GM23338 (cell line): ENCODE measurements around the gene AHNAK. TPM values are rescaled to one million over a fixed set of nuclear protein-coding genes. Genes with fewer than 3 reads are reported as not detected.

Experiments
- ATAC-seq: fragments of 200-7000 bp; cut with Tn5 transposase; 3 replicates; pipeline ENCODE4 v1.9.1; 2020
- DNase-seq: peaks from one replicate; pipeline ENCODE4 v3.0.0-alpha.2; 2015; ENCODE audit warnings: low spot score
- H2AFZ ChIP-seq: fragments of 200-600 bp; sonication (generic); 2 replicates; pipeline ENCODE4 v1.8.0; 2016; ENCODE audit warnings: antibody characterized with exemption, mild to moderate bottlenecking, moderate library complexity
- H3F3A ChIP-seq: fragments of 200-600 bp; sonication (generic); replicated peaks from 2 replicates; pipeline ENCODE4 v1.8.0; 2017; ENCODE audit warnings: antibody characterized with exemption, mixed run types, low read depth
- H3K27ac ChIP-seq: fragments of 200-600 bp; sonication (generic); 2 replicates; pipeline ENCODE4 v1.6.1; 2016; ENCODE audit warnings: low read depth
- H3K27me3 ChIP-seq: fragments of 200-600 bp; sonication (generic); 2 replicates; pipeline ENCODE4 v1.8.0; 2016; ENCODE audit warnings: mild to moderate bottlenecking, mixed run types, moderate library complexity; ENCODE audit not compliant: insufficient read depth
- H3K36me3 ChIP-seq: fragments of 200-600 bp; sonication (generic); 2 replicates; pipeline ENCODE4 v1.8.0; 2016; ENCODE audit warnings: mild to moderate bottlenecking; ENCODE audit not compliant: insufficient read depth
- H3K4me1 ChIP-seq: fragments of 200-600 bp; sonication (generic); 2 replicates; pipeline ENCODE4 v1.8.0; 2016; ENCODE audit warnings: mild to moderate bottlenecking, moderate library complexity; ENCODE audit not compliant: insufficient read depth
- H3K4me2 ChIP-seq: fragments of 200-600 bp; sonication (generic); 2 replicates; pipeline ENCODE4 v1.7.1; 2017; ENCODE audit warnings: mixed run types
- H3K4me3 ChIP-seq: fragments of 200-600 bp; sonication (generic); 2 replicates; pipeline ENCODE4 v1.6.1; 2016; ENCODE audit warnings: mixed run types
- H3K79me2 ChIP-seq: fragments of 200-600 bp; sonication (generic); replicated peaks from 2 replicates; pipeline ENCODE4 v1.8.0; 2017; ENCODE audit warnings: mild to moderate bottlenecking; ENCODE audit not compliant: insufficient read depth
- H3K9me2 ChIP-seq: fragments of 200-600 bp; sonication (generic); 2 replicates; pipeline ENCODE4 v1.8.0; 2017; ENCODE audit not compliant: insufficient read depth
- H4K20me1 ChIP-seq: fragments of 200-600 bp; sonication (generic); replicated peaks from 2 replicates; pipeline ENCODE4 v1.8.0; 2017; ENCODE audit warnings: mild to moderate bottlenecking; ENCODE audit not compliant: insufficient read depth
- H3K27ac Mint-ChIP-seq: 2 replicates; pipeline ENCODE4 v1.8.0; 2020; ENCODE audit warnings: inconsistent platforms, mild to moderate bottlenecking, moderate library complexity, mixed read lengths
- H3K27me3 Mint-ChIP-seq: 3 replicates; pipeline ENCODE4 v1.8.0; 2022; ENCODE audit warnings: low read depth, mild to moderate bottlenecking, moderate library complexity, mixed read lengths, inconsistent platforms; ENCODE audit not compliant: insufficient read depth, poor library complexity
- H3K36me3 Mint-ChIP-seq: 3 replicates; pipeline ENCODE4 v1.8.0; 2021; ENCODE audit warnings: low read depth, mild to moderate bottlenecking, inconsistent platforms, moderate library complexity, mixed read lengths
- H3K4me1 Mint-ChIP-seq: 3 replicates; pipeline ENCODE4 v1.8.0; 2020; ENCODE audit warnings: mild to moderate bottlenecking, inconsistent platforms, mixed read lengths
- H3K4me3 Mint-ChIP-seq: 3 replicates; pipeline ENCODE4 v1.8.0; 2021; ENCODE audit warnings: moderate library complexity, mild to moderate bottlenecking, inconsistent platforms, mixed read lengths
- H3K9me3 Mint-ChIP-seq: 3 replicates; pipeline ENCODE4 v1.8.0; 2020; ENCODE audit warnings: moderate library complexity, mild to moderate bottlenecking, inconsistent platforms, mixed read lengths
- CREB1 ChIP-seq: fragments of 250-450 bp; sonication (Bioruptor Pico); IDR thresholded peaks from 2 replicates; pipeline ENCODE4 v1.5.0; 2020; ENCODE audit warnings: low read depth, mild to moderate bottlenecking, moderate library complexity
- EZH2 ChIP-seq: fragments of 200-600 bp; sonication (generic); IDR thresholded peaks from one replicate; pipeline ENCODE4 v1.8.0; 2017; ENCODE audit warnings: antibody characterized with exemption, mild to moderate bottlenecking, low read depth; ENCODE audit not compliant: unreplicated experiment
- EZH2phosphoT487 ChIP-seq: fragments of 200-600 bp; sonication (generic); IDR thresholded peaks from one replicate; pipeline ENCODE4 v1.8.1; 2018; ENCODE audit warnings: antibody characterized with exemption; ENCODE audit not compliant: unreplicated experiment
- JUNB ChIP-seq: IDR thresholded peaks from one replicate; pipeline ENCODE4 v1.6.1; 2016; ENCODE audit warnings: antibody characterized with exemption; ENCODE audit not compliant: unreplicated experiment
- NANOG ChIP-seq: IDR thresholded peaks from 2 replicates; pipeline ENCODE4 v1.6.1; 2016; ENCODE audit warnings: antibody characterized with exemption, borderline replicate concordance
- POLR2AphosphoS5 ChIP-seq: IDR thresholded peaks from 2 replicates; pipeline ENCODE4 v1.6.1; 2016; ENCODE audit warnings: antibody characterized with exemption, low read depth
- STAT1 ChIP-seq: IDR thresholded peaks from one replicate; pipeline ENCODE4 v1.6.1; 2016; ENCODE audit warnings: antibody characterized with exemption; ENCODE audit not compliant: unreplicated experiment
- ZNF114 ChIP-seq: fragments of 250-450 bp; sonication (Bioruptor Pico); IDR thresholded peaks from 2 replicates; pipeline ENCODE4 v1.5.0; 2020; ENCODE audit warnings: mild to moderate bottlenecking, moderate library complexity
- ZNF331 ChIP-seq: fragments of 250-450 bp; sonication (Bioruptor Pico); IDR thresholded peaks from 2 replicates; pipeline ENCODE4 v1.5.0; 2020; ENCODE audit warnings: low read depth, mild to moderate bottlenecking, moderate library complexity
- polyA plus RNA-seq: library from polyadenylated mRNA; unstranded; fragments of >200 nt; fragmentation: Nextera tagmentation; extraction: Ambion mirVana; gene quantifications from 2 replicates; pipeline ENCODE4 v1.2.1, GENCODE V29; 2016
- total RNA-seq: library from RNA; depleted of rRNA; stranded (reverse); fragments of >200 nt; shearing (Covaris generic); gene quantifications from 2 replicates; pipeline ENCODE4 v1.2.3, GENCODE V29; 2014
- TF ChIP-seq, protein P1 (sequence below), 2 experiments: fragments of 200-600 bp in 1 of 2; sonication (generic) in 1 of 2; conservative IDR thresholded peaks; 2 replicates each; pipeline versions ENCODE4 v1.5.1 to v1.6.1; 2016 to 2017; ENCODE audit warnings: antibody characterized with exemption in 2 of 2, low read depth in 2 of 2, mild to moderate bottlenecking in 2 of 2, moderate library complexity in 1 of 2
- TF ChIP-seq, protein P2 (sequence below): IDR thresholded peaks from one replicate; pipeline ENCODE4 v1.6.1; 2018; ENCODE audit warnings: antibody characterized with exemption; ENCODE audit not compliant: unreplicated experiment
- TF ChIP-seq, protein P3 (sequence below): IDR thresholded peaks from 2 replicates; pipeline ENCODE4 v1.6.1; 2016; ENCODE audit warnings: antibody characterized with exemption
- TF ChIP-seq, protein P4 (sequence below): fragments of 250-450 bp; sonication (Bioruptor Pico); IDR thresholded peaks from 2 replicates; pipeline ENCODE4 v1.5.0; 2020; ENCODE audit warnings: mild to moderate bottlenecking, moderate library complexity

AHNAK gene
- total and polyA plus RNA-seq, 2 experiments from 2014 or later = 0.91 to 2.1 TPM

DNA sequence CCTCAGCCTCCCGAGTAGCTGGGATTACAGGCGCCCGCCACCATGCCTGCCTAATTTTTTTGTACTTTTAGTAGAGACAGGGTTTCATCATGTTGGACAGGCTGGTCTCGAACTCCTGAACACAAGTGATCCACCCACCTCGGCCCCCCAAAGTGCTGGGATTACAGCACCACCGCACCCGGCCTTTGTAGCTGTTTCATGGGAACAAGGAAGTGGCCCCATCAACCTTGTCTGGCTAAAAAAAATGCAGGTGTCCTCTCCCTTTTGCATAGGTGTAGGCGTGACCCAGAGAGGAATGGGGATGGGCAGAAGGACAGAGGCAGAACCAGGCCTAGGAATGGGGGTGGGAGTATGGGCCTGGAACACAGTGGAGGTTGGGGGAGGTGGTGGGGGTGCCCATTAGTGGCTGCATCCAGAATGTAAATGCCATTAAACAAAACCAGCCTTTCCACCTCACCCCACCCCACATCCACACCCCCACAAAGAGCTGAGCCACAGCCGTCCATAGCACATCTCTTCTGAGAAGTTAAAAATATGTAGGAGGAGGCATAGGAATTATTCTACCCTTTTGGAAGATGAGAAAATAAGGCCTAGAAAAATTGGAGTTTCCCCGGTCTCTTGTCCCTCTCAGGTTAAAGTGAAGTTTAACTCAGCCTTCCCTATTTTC, 150.6 kb downstream of the AHNAK start:
- DNase-seq (no peak), ATAC-seq (peak; percentile 13; the same call in 1 of the 3 replicates)
- Histone ChIP-seq H3K9me2 (no peaks in the 10 kb centered on the region), H2AFZ (no peak overlapping the region), H3K4me3 (no peak overlapping the region), H3F3A (no peaks in the 10 kb centered on the region), H4K20me1 (no peaks in the 10 kb centered on the region), H3K36me3 (no peaks in the 10 kb centered on the region), H3K27me3 (no peaks in the 10 kb centered on the region), H3K79me2 (no peaks in the 10 kb centered on the region), H3K4me2 (no peak overlapping the region), H3K4me1 (peaks cover 4% of the 10 kb centered on the region), H3K27ac (no peak overlapping the region)
- Mint-ChIP-seq H3K4me3 (no peak overlapping the region), H3K27ac (no peak overlapping the region), H3K9me3 (no peaks in the 10 kb centered on the region), H3K27me3 (peaks cover 6% of the 10 kb centered on the region), H3K36me3 (no peaks in the 10 kb centered on the region), H3K4me1 (peaks cover 27% of the 10 kb centered on the region)
- TF ChIP-seq ZNF331 (CRISPR knock-in tag) = no peak
- no peak for TF ChIP-seq JUNB
- TF ChIP-seq ZNF114 (CRISPR knock-in tag) = no peak
- TF ChIP-seq, protein P1, sequence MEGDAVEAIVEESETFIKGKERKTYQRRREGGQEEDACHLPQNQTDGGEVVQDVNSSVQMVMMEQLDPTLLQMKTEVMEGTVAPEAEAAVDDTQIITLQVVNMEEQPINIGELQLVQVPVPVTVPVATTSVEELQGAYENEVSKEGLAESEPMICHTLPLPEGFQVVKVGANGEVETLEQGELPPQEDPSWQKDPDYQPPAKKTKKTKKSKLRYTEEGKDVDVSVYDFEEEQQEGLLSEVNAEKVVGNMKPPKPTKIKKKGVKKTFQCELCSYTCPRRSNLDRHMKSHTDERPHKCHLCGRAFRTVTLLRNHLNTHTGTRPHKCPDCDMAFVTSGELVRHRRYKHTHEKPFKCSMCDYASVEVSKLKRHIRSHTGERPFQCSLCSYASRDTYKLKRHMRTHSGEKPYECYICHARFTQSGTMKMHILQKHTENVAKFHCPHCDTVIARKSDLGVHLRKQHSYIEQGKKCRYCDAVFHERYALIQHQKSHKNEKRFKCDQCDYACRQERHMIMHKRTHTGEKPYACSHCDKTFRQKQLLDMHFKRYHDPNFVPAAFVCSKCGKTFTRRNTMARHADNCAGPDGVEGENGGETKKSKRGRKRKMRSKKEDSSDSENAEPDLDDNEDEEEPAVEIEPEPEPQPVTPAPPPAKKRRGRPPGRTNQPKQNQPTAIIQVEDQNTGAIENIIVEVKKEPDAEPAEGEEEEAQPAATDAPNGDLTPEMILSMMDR (conservative IDR thresholded peaks at IDR 0.05; ENCODE audit: low read depth in 2 of 2) = no peak
- TF ChIP-seq, protein P2, sequence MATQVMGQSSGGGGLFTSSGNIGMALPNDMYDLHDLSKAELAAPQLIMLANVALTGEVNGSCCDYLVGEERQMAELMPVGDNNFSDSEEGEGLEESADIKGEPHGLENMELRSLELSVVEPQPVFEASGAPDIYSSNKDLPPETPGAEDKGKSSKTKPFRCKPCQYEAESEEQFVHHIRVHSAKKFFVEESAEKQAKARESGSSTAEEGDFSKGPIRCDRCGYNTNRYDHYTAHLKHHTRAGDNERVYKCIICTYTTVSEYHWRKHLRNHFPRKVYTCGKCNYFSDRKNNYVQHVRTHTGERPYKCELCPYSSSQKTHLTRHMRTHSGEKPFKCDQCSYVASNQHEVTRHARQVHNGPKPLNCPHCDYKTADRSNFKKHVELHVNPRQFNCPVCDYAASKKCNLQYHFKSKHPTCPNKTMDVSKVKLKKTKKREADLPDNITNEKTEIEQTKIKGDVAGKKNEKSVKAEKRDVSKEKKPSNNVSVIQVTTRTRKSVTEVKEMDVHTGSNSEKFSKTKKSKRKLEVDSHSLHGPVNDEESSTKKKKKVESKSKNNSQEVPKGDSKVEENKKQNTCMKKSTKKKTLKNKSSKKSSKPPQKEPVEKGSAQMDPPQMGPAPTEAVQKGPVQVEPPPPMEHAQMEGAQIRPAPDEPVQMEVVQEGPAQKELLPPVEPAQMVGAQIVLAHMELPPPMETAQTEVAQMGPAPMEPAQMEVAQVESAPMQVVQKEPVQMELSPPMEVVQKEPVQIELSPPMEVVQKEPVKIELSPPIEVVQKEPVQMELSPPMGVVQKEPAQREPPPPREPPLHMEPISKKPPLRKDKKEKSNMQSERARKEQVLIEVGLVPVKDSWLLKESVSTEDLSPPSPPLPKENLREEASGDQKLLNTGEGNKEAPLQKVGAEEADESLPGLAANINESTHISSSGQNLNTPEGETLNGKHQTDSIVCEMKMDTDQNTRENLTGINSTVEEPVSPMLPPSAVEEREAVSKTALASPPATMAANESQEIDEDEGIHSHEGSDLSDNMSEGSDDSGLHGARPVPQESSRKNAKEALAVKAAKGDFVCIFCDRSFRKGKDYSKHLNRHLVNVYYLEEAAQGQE = no peak
- TF ChIP-seq, protein P3, sequence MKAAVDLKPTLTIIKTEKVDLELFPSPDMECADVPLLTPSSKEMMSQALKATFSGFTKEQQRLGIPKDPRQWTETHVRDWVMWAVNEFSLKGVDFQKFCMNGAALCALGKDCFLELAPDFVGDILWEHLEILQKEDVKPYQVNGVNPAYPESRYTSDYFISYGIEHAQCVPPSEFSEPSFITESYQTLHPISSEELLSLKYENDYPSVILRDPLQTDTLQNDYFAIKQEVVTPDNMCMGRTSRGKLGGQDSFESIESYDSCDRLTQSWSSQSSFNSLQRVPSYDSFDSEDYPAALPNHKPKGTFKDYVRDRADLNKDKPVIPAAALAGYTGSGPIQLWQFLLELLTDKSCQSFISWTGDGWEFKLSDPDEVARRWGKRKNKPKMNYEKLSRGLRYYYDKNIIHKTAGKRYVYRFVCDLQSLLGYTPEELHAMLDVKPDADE = no peak
- no peak for TF ChIP-seq CREB1
- TF ChIP-seq EZH2phosphoT487 = no peak
- no peak for TF ChIP-seq POLR2AphosphoS5
- TF ChIP-seq, protein P4, sequence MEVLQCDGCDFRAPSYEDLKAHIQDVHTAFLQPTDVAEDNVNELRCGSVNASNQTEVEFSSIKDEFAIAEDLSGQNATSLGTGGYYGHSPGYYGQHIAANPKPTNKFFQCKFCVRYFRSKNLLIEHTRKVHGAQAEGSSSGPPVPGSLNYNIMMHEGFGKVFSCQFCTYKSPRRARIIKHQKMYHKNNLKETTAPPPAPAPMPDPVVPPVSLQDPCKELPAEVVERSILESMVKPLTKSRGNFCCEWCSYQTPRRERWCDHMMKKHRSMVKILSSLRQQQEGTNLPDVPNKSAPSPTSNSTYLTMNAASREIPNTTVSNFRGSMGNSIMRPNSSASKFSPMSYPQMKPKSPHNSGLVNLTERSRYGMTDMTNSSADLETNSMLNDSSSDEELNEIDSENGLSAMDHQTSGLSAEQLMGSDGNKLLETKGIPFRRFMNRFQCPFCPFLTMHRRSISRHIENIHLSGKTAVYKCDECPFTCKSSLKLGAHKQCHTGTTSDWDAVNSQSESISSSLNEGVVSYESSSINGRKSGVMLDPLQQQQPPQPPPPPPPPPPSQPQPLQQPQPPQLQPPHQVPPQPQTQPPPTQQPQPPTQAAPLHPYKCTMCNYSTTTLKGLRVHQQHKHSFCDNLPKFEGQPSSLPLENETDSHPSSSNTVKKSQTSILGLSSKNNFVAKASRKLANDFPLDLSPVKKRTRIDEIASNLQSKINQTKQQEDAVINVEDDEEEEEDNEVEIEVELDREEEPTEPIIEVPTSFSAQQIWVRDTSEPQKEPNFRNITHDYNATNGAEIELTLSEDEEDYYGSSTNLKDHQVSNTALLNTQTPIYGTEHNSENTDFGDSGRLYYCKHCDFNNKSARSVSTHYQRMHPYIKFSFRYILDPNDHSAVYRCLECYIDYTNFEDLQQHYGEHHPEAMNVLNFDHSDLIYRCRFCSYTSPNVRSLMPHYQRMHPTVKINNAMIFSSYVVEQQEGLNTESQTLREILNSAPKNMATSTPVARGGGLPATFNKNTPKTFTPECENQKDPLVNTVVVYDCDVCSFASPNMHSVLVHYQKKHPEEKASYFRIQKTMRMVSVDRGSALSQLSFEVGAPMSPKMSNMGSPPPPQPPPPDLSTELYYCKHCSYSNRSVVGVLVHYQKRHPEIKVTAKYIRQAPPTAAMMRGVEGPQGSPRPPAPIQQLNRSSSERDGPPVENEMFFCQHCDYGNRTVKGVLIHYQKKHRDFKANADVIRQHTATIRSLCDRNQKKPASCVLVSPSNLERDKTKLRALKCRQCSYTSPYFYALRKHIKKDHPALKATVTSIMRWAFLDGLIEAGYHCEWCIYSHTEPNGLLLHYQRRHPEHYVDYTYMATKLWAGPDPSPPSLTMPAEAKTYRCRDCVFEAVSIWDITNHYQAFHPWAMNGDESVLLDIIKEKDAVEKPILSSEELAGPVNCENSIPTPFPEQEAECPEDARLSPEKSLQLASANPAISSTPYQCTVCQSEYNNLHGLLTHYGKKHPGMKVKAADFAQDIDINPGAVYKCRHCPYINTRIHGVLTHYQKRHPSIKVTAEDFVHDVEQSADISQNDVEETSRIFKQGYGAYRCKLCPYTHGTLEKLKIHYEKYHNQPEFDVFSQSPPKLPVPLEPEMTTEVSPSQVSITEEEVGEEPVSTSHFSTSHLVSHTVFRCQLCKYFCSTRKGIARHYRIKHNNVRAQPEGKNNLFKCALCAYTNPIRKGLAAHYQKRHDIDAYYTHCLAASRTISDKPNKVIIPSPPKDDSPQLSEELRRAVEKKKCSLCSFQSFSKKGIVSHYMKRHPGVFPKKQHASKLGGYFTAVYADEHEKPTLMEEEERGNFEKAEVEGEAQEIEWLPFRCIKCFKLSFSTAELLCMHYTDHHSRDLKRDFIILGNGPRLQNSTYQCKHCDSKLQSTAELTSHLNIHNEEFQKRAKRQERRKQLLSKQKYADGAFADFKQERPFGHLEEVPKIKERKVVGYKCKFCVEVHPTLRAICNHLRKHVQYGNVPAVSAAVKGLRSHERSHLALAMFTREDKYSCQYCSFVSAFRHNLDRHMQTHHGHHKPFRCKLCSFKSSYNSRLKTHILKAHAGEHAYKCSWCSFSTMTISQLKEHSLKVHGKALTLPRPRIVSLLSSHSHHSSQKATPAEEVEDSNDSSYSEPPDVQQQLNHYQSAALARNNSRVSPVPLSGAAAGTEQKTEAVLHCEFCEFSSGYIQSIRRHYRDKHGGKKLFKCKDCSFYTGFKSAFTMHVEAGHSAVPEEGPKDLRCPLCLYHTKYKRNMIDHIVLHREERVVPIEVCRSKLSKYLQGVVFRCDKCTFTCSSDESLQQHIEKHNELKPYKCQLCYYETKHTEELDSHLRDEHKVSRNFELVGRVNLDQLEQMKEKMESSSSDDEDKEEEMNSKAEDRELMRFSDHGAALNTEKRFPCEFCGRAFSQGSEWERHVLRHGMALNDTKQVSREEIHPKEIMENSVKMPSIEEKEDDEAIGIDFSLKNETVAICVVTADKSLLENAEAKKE (CRISPR knock-in tag) = no peak
- no peak for TF ChIP-seq NANOG
- TF ChIP-seq STAT1 = no peak
- no peak for TF ChIP-seq EZH2
